HFF-Myc (cell line): ENCODE measurements around the gene PHF21B.

ENCODE experiments used
- DNase-seq: peaks from one replicate; pipeline ENCODE4 v3.0.0-alpha.2; 2011; ENCODE audit warnings: low read depth; ENCODE audit errors: extremely low read depth
- H3K4me3 ChIP-seq: replicated peaks from 2 replicates; pipeline ENCODE4 v1.5.1; 2011; ENCODE audit warnings: low read depth, mild to moderate bottlenecking, control low read depth, low read length
- CTCF ChIP-seq: IDR thresholded peaks from 2 replicates; pipeline ENCODE4 v1.5.1; 2012; ENCODE audit warnings: mild to moderate bottlenecking, low read depth, low read length, control low read depth; ENCODE audit errors: missing control alignments

PHF21B gene

GRCh38 chr22:44941207-44941606, 68.6 kb downstream of the PHF21B start:
- no peak overlapping the region for H3K4me3 ChIP-seq
- no peak for DNase-seq
- no peak for TF ChIP-seq CTCF

GRCh38 chr22:44940130-44940529, 69.7 kb downstream of the PHF21B start:
- DNase-seq = no peak
- no peak overlapping the region for H3K4me3 ChIP-seq
- TF ChIP-seq CTCF = no peak

GRCh38 chr22:44939451-44939850, 70.4 kb downstream of the PHF21B start:
- DNase-seq = no peak
- H3K4me3 ChIP-seq = no peak overlapping the region
- no peak for TF ChIP-seq CTCF

- DNase-seq = no peak
- no peak overlapping the region for H3K4me3 ChIP-seq
- TF ChIP-seq CTCF = no peak
These were observed 70.9 kb downstream of the PHF21B start for GRCh38 chr22:44938886-44939285.

GRCh38 chr22:44937216-44937615, 72.6 kb downstream of the PHF21B start:
- H3K4me3 ChIP-seq = no peak overlapping the region
- no peak for TF ChIP-seq CTCF
- DNase-seq = no peak

- TF ChIP-seq CTCF = no peak
- H3K4me3 ChIP-seq = no peak overlapping the region
- no peak for DNase-seq
These were observed 73.6 kb downstream of the PHF21B start for GRCh38 chr22:44936201-44936600.

GRCh38 chr22:44935724-44936123, 74.1 kb downstream of the PHF21B start:
- no peak for TF ChIP-seq CTCF
- no peak overlapping the region for H3K4me3 ChIP-seq
- no peak for DNase-seq
